HepG2 (cell line): ENCODE measurements around the gene CAPS. TPM values are rescaled to one million over a fixed set of nuclear protein-coding genes. Genes with fewer than 3 reads are reported as not detected.

Experiments used
- ARNT2 ChIP-seq: sonication (generic); formaldehyde crosslinking; IDR thresholded peaks from 2 replicates; pipeline ENCODE4 v1.8.0; 2022; ENCODE audit warnings: mild to moderate bottlenecking, low read depth, missing genetic modification reagents, moderate library complexity
- ATAD3A ChIP-seq: sonication (generic); formaldehyde crosslinking; IDR thresholded peaks from 2 replicates; pipeline ENCODE4 v1.4.0; 2020; ENCODE audit warnings: missing genetic modification reagents
- FOSL2 ChIP-seq: sonication (generic); formaldehyde crosslinking; IDR thresholded peaks from 2 replicates; pipeline ENCODE4 v1.4.0; 2020; ENCODE audit warnings: missing genetic modification reagents
- HNRNPH1 ChIP-seq: fragments of 200-400 bp; formaldehyde crosslinking; optimal IDR thresholded peaks from 2 replicates; pipeline ENCODE3; 2017; ENCODE audit warnings: mild to moderate bottlenecking, low read depth, low read length
- NPAS2 ChIP-seq: sonication (generic); formaldehyde crosslinking; IDR thresholded peaks from 2 replicates; pipeline ENCODE4 v1.8.0; 2022; ENCODE audit warnings: mild to moderate bottlenecking, missing genetic modification reagents, borderline replicate concordance
- NR2C2 ChIP-seq: sonication (generic); formaldehyde crosslinking; IDR thresholded peaks from 2 replicates; pipeline ENCODE4 v1.4.0; 2020; ENCODE audit warnings: missing genetic modification reagents, mild to moderate bottlenecking, moderate library complexity, borderline replicate concordance
- RCOR2 ChIP-seq: IDR thresholded peaks from 2 replicates; pipeline ENCODE4 v1.6.1; 2016; ENCODE audit warnings: missing biosample characterization, missing genetic modification reagents
- SNAI1 ChIP-seq: sonication (generic); formaldehyde crosslinking; IDR thresholded peaks from 2 replicates; pipeline ENCODE4 v1.5.0; 2020; ENCODE audit warnings: mild to moderate bottlenecking, missing genetic modification reagents, borderline replicate concordance
- ZBTB3 ChIP-seq: sonication (generic); formaldehyde crosslinking; IDR thresholded peaks from 2 replicates; pipeline ENCODE4 v1.4.0; 2020; ENCODE audit warnings: low read depth, mild to moderate bottlenecking, moderate library complexity, missing genetic modification reagents, borderline replicate concordance
- polyA plus RNA-seq, 8 experiments: library from polyadenylated mRNA; depleted of rRNA in 3 of 8; stranded (reverse) in 7 of 8; unstranded in 1 of 8; fragments of >200 nt; fragmentation: Illumina TruSeq in 4 of 8; extraction: Trizol in 4 of 8; gene quantifications; 2 replicates each; pipeline versions ENCODE4 v1.2.1 to v1.2.3, GENCODE V29; 2011 to 2016; ENCODE audit warnings: low read depth in 4 of 8, missing spikeins in 1 of 8, mixed read lengths in 1 of 8; ENCODE audit not compliant: insufficient read depth in 1 of 8
- total RNA-seq, 5 experiments: library from RNA; depleted of rRNA; stranded (reverse); fragments of >200 nt; fragmentation: Illumina TruSeq; extraction: Trizol; gene quantifications; 2 replicates each; pipeline ENCODE4 v1.2.3, GENCODE V29; 2016; ENCODE audit warnings: low read depth in 1 of 5
- TF ChIP-seq, protein P1 (sequence below): IDR thresholded peaks from 2 replicates; pipeline ENCODE4 v1.6.1; 2018; ENCODE audit warnings: missing genetic modification reagents
- TF ChIP-seq, protein P2 (sequence below): sonication (generic); formaldehyde crosslinking; conservative IDR thresholded peaks from 2 replicates; pipeline ENCODE4 v1.8.0; 2022; ENCODE audit warnings: missing genetic modification reagents
- TF ChIP-seq, protein P3 (sequence below): sonication (generic); formaldehyde crosslinking; IDR thresholded peaks from 2 replicates; pipeline ENCODE4 v1.5.1; 2020; ENCODE audit warnings: missing genetic modification reagents, mild to moderate bottlenecking, borderline replicate concordance
- TF ChIP-seq, protein P4 (sequence below): IDR thresholded peaks from 2 replicates; pipeline ENCODE4 v1.6.1; 2016; ENCODE audit warnings: low read depth, missing genetic modification reagents, missing compliant biosample characterization

Gene CAPS
- total and polyA plus RNA-seq, 2 of the 13 experiments (the other 11 are each of a cell fraction or from before 2014, with no cell fraction given) = 3.1 TPM

DNA sequence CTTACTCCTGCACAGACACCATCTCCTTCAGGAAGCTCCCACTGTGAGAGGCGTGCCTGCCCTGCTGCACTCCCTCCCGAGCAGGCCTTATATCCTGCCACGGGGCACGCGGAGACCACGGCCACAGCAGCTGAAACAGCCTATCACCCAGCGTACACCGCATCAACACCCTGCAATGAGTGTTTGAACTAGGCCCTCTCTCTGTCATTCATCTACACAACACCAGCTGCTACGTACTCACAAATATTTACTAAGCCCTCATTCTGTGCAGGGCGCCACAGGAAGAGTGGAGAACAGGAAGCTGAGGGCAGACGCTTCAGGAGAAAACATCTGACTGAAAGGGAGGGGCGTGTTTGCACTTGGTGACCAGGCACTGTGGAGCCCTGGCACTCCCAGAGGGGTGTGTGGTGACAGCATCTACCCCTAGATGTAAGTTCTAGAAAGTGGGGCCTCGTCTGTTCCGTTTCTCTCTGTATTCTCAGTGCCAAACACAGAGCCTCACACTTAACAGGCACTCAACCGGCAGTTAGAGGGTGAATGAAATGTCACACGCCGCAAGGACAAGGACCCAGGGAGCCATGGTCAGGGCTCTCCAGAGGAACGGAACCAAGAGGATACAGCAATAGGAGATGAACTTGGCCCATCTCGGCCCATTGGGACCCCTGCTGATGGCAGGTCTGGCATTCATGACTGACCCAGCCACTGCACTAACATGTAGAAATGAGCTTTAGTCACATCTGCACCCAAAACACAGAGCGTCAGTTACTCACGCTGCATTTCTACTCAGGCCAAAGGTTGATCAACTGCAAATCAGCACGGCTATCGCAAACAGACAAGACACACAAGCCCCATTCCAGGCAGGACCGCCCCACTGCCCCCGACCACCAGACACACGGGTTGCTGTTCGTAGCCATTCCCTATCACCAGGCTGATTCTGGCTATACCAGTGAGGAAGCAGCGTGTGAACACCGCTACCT, 48.2 kb downstream of the CAPS start (continued):
- TF ChIP-seq, protein P1, sequence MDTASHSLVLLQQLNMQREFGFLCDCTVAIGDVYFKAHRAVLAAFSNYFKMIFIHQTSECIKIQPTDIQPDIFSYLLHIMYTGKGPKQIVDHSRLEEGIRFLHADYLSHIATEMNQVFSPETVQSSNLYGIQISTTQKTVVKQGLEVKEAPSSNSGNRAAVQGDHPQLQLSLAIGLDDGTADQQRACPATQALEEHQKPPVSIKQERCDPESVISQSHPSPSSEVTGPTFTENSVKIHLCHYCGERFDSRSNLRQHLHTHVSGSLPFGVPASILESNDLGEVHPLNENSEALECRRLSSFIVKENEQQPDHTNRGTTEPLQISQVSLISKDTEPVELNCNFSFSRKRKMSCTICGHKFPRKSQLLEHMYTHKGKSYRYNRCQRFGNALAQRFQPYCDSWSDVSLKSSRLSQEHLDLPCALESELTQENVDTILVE (CRISPR knock-in tag) = peak; percentile 49
- TF ChIP-seq SNAI1 (peak; percentile 48; the same call in 1 of the 2 replicates), ZBTB3 (CRISPR knock-in tag) (0 out of 2 replicates have a peak, but pooled peaks have one; percentile 74), HNRNPH1 (no peak), FOSL2 (CRISPR knock-in tag) (peak; percentile 75), ATAD3A (CRISPR knock-in tag) (no peak), NR2C2 (CRISPR knock-in tag) (no peak; the same call in 1 of the 2 replicates), NPAS2 (CRISPR knock-in tag) (no peak), ARNT2 (CRISPR knock-in tag) (peak; percentile 69), RCOR2 (CRISPR knock-in tag) (0 out of 2 replicates have a peak, but pooled peaks have one; percentile 38)
- TF ChIP-seq, protein P2, sequence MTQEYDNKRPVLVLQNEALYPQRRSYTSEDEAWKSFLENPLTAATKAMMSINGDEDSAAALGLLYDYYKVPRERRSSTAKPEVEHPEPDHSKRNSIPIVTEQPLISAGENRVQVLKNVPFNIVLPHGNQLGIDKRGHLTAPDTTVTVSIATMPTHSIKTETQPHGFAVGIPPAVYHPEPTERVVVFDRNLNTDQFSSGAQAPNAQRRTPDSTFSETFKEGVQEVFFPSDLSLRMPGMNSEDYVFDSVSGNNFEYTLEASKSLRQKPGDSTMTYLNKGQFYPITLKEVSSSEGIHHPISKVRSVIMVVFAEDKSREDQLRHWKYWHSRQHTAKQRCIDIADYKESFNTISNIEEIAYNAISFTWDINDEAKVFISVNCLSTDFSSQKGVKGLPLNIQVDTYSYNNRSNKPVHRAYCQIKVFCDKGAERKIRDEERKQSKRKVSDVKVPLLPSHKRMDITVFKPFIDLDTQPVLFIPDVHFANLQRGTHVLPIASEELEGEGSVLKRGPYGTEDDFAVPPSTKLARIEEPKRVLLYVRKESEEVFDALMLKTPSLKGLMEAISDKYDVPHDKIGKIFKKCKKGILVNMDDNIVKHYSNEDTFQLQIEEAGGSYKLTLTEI (CRISPR knock-in tag) = no peak
- TF ChIP-seq, protein P3, sequence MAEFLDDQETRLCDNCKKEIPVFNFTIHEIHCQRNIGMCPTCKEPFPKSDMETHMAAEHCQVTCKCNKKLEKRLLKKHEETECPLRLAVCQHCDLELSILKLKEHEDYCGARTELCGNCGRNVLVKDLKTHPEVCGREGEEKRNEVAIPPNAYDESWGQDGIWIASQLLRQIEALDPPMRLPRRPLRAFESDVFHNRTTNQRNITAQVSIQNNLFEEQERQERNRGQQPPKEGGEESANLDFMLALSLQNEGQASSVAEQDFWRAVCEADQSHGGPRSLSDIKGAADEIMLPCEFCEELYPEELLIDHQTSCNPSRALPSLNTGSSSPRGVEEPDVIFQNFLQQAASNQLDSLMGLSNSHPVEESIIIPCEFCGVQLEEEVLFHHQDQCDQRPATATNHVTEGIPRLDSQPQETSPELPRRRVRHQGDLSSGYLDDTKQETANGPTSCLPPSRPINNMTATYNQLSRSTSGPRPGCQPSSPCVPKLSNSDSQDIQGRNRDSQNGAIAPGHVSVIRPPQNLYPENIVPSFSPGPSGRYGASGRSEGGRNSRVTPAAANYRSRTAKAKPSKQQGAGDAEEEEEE (CRISPR knock-in tag) = peak; percentile 46; the same call in 1 of the 2 replicates
- TF ChIP-seq, protein P4, sequence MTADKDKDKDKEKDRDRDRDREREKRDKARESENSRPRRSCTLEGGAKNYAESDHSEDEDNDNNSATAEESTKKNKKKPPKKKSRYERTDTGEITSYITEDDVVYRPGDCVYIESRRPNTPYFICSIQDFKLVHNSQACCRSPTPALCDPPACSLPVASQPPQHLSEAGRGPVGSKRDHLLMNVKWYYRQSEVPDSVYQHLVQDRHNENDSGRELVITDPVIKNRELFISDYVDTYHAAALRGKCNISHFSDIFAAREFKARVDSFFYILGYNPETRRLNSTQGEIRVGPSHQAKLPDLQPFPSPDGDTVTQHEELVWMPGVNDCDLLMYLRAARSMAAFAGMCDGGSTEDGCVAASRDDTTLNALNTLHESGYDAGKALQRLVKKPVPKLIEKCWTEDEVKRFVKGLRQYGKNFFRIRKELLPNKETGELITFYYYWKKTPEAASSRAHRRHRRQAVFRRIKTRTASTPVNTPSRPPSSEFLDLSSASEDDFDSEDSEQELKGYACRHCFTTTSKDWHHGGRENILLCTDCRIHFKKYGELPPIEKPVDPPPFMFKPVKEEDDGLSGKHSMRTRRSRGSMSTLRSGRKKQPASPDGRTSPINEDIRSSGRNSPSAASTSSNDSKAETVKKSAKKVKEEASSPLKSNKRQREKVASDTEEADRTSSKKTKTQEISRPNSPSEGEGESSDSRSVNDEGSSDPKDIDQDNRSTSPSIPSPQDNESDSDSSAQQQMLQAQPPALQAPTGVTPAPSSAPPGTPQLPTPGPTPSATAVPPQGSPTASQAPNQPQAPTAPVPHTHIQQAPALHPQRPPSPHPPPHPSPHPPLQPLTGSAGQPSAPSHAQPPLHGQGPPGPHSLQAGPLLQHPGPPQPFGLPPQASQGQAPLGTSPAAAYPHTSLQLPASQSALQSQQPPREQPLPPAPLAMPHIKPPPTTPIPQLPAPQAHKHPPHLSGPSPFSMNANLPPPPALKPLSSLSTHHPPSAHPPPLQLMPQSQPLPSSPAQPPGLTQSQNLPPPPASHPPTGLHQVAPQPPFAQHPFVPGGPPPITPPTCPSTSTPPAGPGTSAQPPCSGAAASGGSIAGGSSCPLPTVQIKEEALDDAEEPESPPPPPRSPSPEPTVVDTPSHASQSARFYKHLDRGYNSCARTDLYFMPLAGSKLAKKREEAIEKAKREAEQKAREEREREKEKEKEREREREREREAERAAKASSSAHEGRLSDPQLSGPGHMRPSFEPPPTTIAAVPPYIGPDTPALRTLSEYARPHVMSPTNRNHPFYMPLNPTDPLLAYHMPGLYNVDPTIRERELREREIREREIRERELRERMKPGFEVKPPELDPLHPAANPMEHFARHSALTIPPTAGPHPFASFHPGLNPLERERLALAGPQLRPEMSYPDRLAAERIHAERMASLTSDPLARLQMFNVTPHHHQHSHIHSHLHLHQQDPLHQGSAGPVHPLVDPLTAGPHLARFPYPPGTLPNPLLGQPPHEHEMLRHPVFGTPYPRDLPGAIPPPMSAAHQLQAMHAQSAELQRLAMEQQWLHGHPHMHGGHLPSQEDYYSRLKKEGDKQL (CRISPR knock-in tag) = peak; percentile 82
